ENCODE measurements around the gene PCNX2. TPM values are rescaled to one million over a fixed set of nuclear protein-coding genes. Genes with fewer than 3 reads are reported as not detected.

The PCNX2 gene
- total and polyA plus RNA-seq, 2 experiments from 2014 or later: 42.9 to 88.3 TPM

- Mint-ChIP-seq H3K9me3 (peaks cover 3% of the 10 kb centered on the region; the same call in 1 of the 3 replicates), H3K36me3 (ENCODE audit: low read depth) (peaks cover 79% of the 10 kb centered on the region), H3K27me3 (ENCODE audit: insufficient read depth, low read depth, poor library complexity) (no peaks in the 10 kb centered on the region)
Measured at GRCh38 chr1:233127157-233127556, 168.4 kb downstream of the PCNX2 start.

GRCh38 chr1:233122779-233123178, 172.7 kb downstream of the PCNX2 start:
- H3K4me2 ChIP-seq: no peak overlapping the region
- no peaks in the 10 kb centered on the region for H3K4me1 ChIP-seq (ENCODE audit: insufficient read depth)
- H3K9me2 ChIP-seq (ENCODE audit: insufficient read depth): no peaks in the 10 kb centered on the region
- H4K20me1 ChIP-seq (replicated peaks; ENCODE audit: insufficient read depth): 0 out of 2 replicates have a peak, but pooled peaks cover 3% of the 10 kb centered on the region
- H3F3A ChIP-seq (replicated peaks; ENCODE audit: low read depth): no peaks in the 10 kb centered on the region
- H3K79me2 ChIP-seq (replicated peaks; ENCODE audit: insufficient read depth): peaks cover 3% of the 10 kb centered on the region
- Mint-ChIP-seq H3K4me1 (no peaks in the 10 kb centered on the region), H3K36me3 (ENCODE audit: low read depth) (peaks cover 46% of the 10 kb centered on the region), H3K4me3 (no peak overlapping the region), H3K27me3 (ENCODE audit: insufficient read depth, low read depth, poor library complexity) (no peaks in the 10 kb centered on the region), H3K27ac (no peak overlapping the region), H3K9me3 (no peaks in the 10 kb centered on the region)
- ATAC-seq: no peak
- peaks cover 16% of the 10 kb centered on the region for H3K36me3 ChIP-seq (ENCODE audit: insufficient read depth)
- H3K27ac ChIP-seq (ENCODE audit: low read depth): no peak overlapping the region
- no peak overlapping the region for H3K4me3 ChIP-seq
- no peaks in the 10 kb centered on the region for H3K27me3 ChIP-seq (ENCODE audit: insufficient read depth)
- no peak overlapping the region for H2AFZ ChIP-seq
- no peak for DNase-seq (ENCODE audit: low spot score)
- TF ChIP-seq ETS1 (IDR thresholded peaks at IDR 0.05) (no peak), JUNB (IDR thresholded peaks at IDR 0.05; ENCODE audit: unreplicated experiment) (no peak), EZH2phosphoT487 (IDR thresholded peaks at IDR 0.05; ENCODE audit: unreplicated experiment) (no peak), ZNF114 (CRISPR knock-in tag; IDR thresholded peaks at IDR 0.05) (no peak)

More at GRCh38 chr1:233127157-233127556, 168.4 kb downstream of the PCNX2 start:
- H4K20me1 ChIP-seq (replicated peaks; ENCODE audit: insufficient read depth): peaks cover 3% of the 10 kb centered on the region; the same call in 1 of the 2 replicates
- no peaks in the 10 kb centered on the region for H3F3A ChIP-seq (replicated peaks; ENCODE audit: low read depth)
- no peaks in the 10 kb centered on the region for H3K9me2 ChIP-seq (ENCODE audit: insufficient read depth)
- no peak for ATAC-seq
- no peak overlapping the region for H3K4me2 ChIP-seq
- Mint-ChIP-seq H3K4me3 (no peak overlapping the region), H3K4me1 (no peaks in the 10 kb centered on the region), H3K27ac (peak overlapping the region; percentile 15; the same call in 1 of the 2 replicates)
- no peak overlapping the region for H2AFZ ChIP-seq
- no peaks in the 10 kb centered on the region for H3K4me1 ChIP-seq (ENCODE audit: insufficient read depth)
- H3K79me2 ChIP-seq (replicated peaks; ENCODE audit: insufficient read depth): no peaks in the 10 kb centered on the region; the same call in 1 of the 2 replicates
- no peak overlapping the region; the same call in 1 of the 2 replicates for H3K27ac ChIP-seq (ENCODE audit: low read depth)
- no peaks in the 10 kb centered on the region for H3K27me3 ChIP-seq (ENCODE audit: insufficient read depth)
- TF ChIP-seq CTCF (conservative IDR thresholded peaks at IDR 0.05; ENCODE audit: low read depth in 2 of 2) (no peak), ZNF114 (CRISPR knock-in tag; IDR thresholded peaks at IDR 0.05) (no peak), STAT1 (IDR thresholded peaks at IDR 0.05; ENCODE audit: unreplicated experiment) (no peak), EZH2phosphoT487 (IDR thresholded peaks at IDR 0.05; ENCODE audit: unreplicated experiment) (no peak), EZH2 (IDR thresholded peaks at IDR 0.05; ENCODE audit: low read depth, unreplicated experiment) (no peak), ETS1 (IDR thresholded peaks at IDR 0.05) (no peak), CREB1 (CRISPR knock-in tag; IDR thresholded peaks at IDR 0.05; ENCODE audit: low read depth) (no peak)
- peaks cover 36% of the 10 kb centered on the region for H3K36me3 ChIP-seq (ENCODE audit: insufficient read depth)
- DNase-seq (ENCODE audit: low spot score): no peak
- H3K4me3 ChIP-seq: no peak overlapping the region
